MM.1S (cell line): ENCODE measurements around the gene CHDH.

Experiments used
- CTCF ChIP-seq: fragments of 300-600 bp; sonication (generic); IDR thresholded peaks from 2 replicates; pipeline ENCODE4 v1.5.1; 2016; ENCODE audit warnings: antibody characterized with exemption, low read length, mixed read lengths
- EZH2phosphoT487 ChIP-seq: fragments of 300-600 bp; sonication (generic); IDR thresholded peaks from 2 replicates; pipeline ENCODE4 v1.6.1; 2018; ENCODE audit warnings: antibody characterized with exemption, low read length

GRCh38 chr3:53836084-53836872 is 9.9 kb downstream of the CHDH start:
- TF ChIP-seq CTCF (no peak), EZH2phosphoT487 (no peak)
